Activated T-helper 2 cell treated with anti-CD3 and anti-CD28 coated beads, Interferon-gamma antibody, Interleukin-2, Interleukin-4, amounts not matched to agents 10 μg/mL and 5 μg/mL and 100 μg/mL, durations not matched to agents 14 hours and 24 hours and 36 hours (primary cell): ENCODE measurements around the gene YPEL4. TPM values are rescaled to one million over a fixed set of nuclear protein-coding genes. Genes with fewer than 3 reads are reported as not detected.

Experiments used
- DNase-seq: peaks from one replicate; pipeline ENCODE4 v3.0.0; 2021; ENCODE audit warnings: low spot score
- H3K27ac Mint-ChIP-seq: one replicate; pipeline ENCODE4 v1.8.0; 2021; ENCODE audit warnings: mixed read lengths
- H3K27me3 Mint-ChIP-seq: one replicate; pipeline ENCODE4 v1.8.0; 2021; ENCODE audit warnings: low read depth, mixed read lengths
- H3K36me3 Mint-ChIP-seq: one replicate; pipeline ENCODE4 v1.8.0; 2021; ENCODE audit warnings: low read depth, mixed read lengths
- H3K4me1 Mint-ChIP-seq: one replicate; pipeline ENCODE4 v1.8.0; 2021; ENCODE audit warnings: low read depth, mixed read lengths
- H3K4me3 Mint-ChIP-seq: one replicate; pipeline ENCODE4 v1.8.0; 2021; ENCODE audit warnings: low read depth, mild to moderate bottlenecking, moderate library complexity, mixed read lengths
- H3K9me3 Mint-ChIP-seq: one replicate; pipeline ENCODE4 v1.8.0; 2021; ENCODE audit warnings: mixed read lengths
- intact Hi-C: fragments of 100-400 bp; cut with micrococcal nuclease; formaldehyde crosslinking; loops from one replicate; pipeline ENCODE4 v1.15.1; 2023
- total RNA-seq: library from RNA; stranded (reverse); gene quantifications from 2 replicates; pipeline ENCODE4 v1.2.3, GENCODE V29; 2022

Gene YPEL4
- total RNA-seq, 1 donor from 2014 or later = 0.64 TPM

DNA sequence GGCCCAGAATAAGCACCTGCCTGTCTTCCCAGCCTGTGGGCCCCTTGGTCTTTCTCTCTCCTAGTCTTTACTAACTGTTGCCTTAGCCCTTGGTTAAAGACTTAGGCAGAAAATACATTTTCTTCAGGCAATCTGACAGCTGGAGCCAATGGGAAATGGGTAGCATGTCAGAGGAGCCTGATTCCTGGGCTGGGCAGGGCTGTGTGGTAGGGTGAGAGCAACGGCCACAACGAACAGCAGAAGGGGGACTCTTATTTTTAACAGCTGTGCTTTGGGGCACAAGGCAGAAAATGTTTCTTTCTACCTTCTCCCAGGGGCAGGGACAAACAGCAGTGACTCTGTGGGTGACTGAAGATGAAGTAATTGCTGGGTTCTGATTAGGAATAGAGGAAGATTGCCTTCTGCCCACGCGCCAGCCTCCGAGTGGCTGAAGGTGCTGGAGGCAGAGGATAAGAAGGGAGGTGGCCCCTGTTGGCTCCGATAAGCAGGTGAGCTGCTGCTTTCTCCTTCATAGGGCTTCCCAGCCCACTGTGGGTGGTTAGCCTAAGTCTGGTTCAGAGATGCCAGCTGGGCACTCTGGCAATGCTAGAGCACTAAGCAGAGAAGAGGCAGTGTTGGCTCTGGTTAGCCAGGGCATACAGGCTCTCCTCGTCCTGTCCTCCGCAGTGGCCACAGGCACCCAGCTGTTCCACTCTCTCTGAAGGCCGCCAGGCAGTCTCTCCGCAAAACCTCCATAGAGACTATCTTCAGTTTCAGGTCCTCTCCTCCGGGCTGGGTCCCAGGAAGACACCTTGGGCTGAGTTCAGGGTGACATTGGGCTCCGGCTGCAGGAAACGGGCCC, 1.5 kb downstream of the YPEL4 start:
- no peak for DNase-seq
- intact Hi-C loops = loop anchor here (5.0 to 10.0 kb wide), 2 partner anchors 223 to 311 kb away; partner anchors contain the start of genes P2RX3, SLC43A3 and SSRP1
- Mint-ChIP-seq H3K36me3 (no peaks in the 10 kb centered on the region), H3K27me3 (peaks cover 42% of the 10 kb centered on the region), H3K9me3 (no peaks in the 10 kb centered on the region), H3K27ac (no peak overlapping the region), H3K4me1 (peaks cover 53% of the 10 kb centered on the region), H3K4me3 (peak overlapping the region; percentile 75)

DNA sequence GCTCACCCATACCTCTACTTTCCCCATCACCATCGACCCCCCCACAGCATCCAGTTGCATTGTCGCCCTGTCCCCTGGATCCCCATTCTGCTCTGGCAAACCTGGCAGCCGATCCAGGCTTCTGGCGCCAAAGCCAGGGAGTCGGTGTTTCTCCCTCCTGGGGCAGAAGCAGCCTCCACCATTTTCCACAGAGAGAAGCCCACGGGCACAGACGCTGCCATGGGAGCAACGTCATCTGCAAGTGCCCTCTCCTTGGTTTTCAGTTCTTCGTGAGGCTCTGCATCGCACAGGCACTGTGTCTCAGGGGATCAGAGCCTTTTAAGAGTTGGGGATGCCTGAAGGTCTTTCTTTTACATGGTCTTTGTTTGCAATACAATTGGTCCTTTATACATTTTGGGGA, 2.3 kb downstream of the YPEL4 start:
- DNase-seq = no peak
- H3K4me3 Mint-ChIP-seq = no peak overlapping the region
- H3K27me3 Mint-ChIP-seq = peaks cover 46% of the 10 kb centered on the region
- intact Hi-C loops = loop anchor here (5.0 to 10.0 kb wide), 2 partner anchors 223 to 310 kb away; partner anchors contain the start of genes P2RX3, SLC43A3 and SSRP1
- no peaks in the 10 kb centered on the region for H3K36me3 Mint-ChIP-seq
- H3K27ac Mint-ChIP-seq = no peak overlapping the region
- H3K4me1 Mint-ChIP-seq = peaks cover 46% of the 10 kb centered on the region
- H3K9me3 Mint-ChIP-seq = no peaks in the 10 kb centered on the region

DNA sequence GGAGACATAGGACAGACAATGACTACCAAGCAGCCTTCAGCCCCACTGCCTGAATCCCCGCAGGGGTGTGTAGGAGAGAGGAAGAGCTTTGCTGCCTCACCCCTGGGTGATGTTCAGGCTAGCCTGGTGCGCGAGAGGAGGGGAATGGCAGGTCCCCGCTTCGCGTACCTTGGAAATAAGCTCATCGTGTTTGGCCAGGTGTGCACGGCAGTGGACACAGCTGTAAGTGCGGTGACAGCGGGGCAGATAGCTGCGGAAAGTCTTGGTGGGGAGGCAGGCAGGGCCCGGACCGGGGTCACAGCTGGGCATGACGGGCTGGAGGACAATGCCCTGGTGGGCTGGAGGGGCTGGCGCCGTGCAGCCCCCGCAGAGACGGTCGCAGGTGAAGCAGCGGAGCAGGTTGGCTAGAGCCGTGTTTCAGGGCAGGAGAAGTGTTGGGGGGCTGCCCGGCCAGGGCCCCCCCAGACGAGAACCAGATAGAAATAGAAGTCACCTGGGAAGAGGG, 2.9 kb downstream of the YPEL4 start:
- Mint-ChIP-seq H3K36me3 (no peaks in the 10 kb centered on the region), H3K27ac (no peak overlapping the region), H3K9me3 (no peaks in the 10 kb centered on the region), H3K4me1 (peaks cover 46% of the 10 kb centered on the region), H3K27me3 (peaks cover 46% of the 10 kb centered on the region), H3K4me3 (no peak overlapping the region)
- DNase-seq = no peak
- intact Hi-C loops = loop anchor here (5.0 to 10.0 kb wide), 2 partner anchors 222 to 310 kb away; partner anchors contain the start of genes P2RX3, SLC43A3 and SSRP1

DNA sequence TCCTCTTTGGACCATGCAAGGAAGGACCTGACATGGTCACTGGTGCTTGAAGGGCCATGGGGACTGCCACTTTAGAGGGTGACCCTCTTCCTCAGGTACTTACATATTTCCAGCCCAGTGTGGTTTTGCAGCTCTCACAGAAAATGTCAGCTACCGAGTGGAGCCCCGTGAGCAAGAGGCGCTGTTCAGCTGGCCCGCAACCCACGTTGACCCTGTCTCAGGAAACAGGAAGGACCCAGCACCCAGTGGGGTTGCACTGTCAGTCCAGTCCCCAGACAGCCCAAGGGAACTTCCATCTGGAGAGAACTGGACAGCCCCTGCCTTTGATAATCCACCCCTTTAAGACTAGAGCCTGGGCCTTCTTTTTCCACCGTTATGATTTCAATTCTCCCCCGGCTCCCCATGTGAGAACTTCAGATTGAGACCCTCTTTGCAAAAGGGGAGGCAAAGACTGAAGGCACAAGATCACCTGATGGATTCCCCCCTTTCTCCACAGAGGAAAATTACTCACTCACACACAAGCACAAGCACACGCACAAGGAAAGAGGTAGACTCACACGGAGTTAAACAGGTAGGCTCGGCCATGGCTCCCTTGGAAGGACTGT, 3.4 kb downstream of the YPEL4 start:
- Mint-ChIP-seq H3K36me3 (no peaks in the 10 kb centered on the region), H3K9me3 (no peaks in the 10 kb centered on the region), H3K27me3 (peaks cover 46% of the 10 kb centered on the region), H3K27ac (no peak overlapping the region), H3K4me3 (no peak overlapping the region), H3K4me1 (peaks cover 48% of the 10 kb centered on the region)
- DNase-seq = no peak
- intact Hi-C loops = loop anchor here (5.0 to 10.0 kb wide), 2 partner anchors 221 to 309 kb away; partner anchors contain the start of genes P2RX3, SLC43A3 and SSRP1

DNA sequence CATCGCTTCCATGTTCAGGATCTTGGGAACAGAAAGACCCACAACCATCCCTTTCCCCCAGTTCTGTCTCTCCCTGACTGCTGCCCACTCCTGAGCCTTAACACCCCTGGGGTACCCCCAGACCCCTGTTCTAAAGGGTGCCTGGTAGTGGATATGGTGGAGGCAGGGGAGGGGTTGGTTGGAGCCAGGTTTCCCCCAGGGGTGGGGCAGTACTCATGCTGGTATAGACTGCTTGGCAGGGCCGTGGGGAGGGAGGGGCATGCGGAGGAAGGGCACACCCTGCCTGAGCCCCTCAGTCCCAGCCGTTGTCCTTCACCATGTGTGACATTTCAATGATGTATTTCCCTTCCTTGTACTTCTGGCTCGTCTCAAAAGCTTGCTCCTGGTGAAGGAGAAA, 4.0 kb downstream of the YPEL4 start:
- Mint-ChIP-seq H3K4me1 (peaks cover 52% of the 10 kb centered on the region), H3K27ac (no peak overlapping the region), H3K4me3 (no peak overlapping the region), H3K27me3 (peaks cover 46% of the 10 kb centered on the region), H3K9me3 (no peaks in the 10 kb centered on the region), H3K36me3 (no peaks in the 10 kb centered on the region)
- no peak for DNase-seq
- intact Hi-C loops = loop anchor here (2.0 to 10.0 kb wide), 3 partner anchors 189 to 308 kb away; partner anchors contain the start of genes P2RX3, SLC43A3 and SSRP1

DNA sequence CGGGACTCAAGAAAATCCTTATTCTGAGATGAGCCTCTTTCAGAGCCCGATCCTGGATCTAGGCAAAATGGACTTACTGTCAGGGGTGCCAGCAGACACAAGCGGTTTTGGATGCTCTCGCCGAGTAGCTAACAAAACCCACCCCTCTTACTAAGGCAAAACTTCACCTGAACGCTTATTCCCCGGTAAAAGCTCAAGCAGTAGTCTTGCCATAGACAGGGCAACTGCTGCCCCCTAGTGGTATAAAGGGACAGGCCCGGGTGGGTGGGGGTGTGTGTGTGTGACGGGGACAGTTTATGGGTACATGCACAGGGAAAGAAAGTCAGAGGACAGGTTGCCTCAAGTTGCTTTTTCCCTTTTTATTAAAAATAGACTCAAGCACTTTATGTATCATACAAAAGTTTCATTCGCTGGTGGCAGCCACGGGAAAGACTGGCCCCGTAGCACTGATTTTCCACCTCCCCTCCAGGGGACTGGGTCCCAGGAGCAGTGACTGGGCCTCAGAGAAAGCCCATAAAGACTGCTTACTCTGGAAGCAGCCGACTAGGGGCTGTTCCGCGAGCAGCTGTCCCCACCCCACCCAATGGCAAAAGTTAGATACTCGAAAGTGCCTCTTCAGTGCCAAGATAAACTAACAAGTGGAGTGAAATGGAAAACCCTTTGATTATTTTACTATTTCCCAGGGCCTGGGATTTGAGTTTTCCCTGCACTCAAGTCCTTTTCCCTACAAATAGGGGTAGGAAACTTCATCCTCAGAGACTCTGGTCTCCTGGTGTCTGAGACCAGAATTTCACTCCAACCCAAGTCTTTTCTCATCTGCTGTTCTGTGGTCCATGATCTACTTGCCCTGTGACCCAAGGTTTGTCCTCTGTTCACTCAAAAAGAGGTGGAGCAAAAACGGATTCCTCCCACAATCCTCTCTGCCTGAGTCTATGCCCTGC, 4.7 kb downstream of the YPEL4 start:
- peak; percentile 75 for DNase-seq
- H3K27me3 Mint-ChIP-seq = peaks cover 46% of the 10 kb centered on the region
- no peak overlapping the region for H3K4me3 Mint-ChIP-seq
- no peak overlapping the region for H3K27ac Mint-ChIP-seq
- peaks cover 48% of the 10 kb centered on the region for H3K4me1 Mint-ChIP-seq
- intact Hi-C loops = loop anchor here (2.0 to 10.0 kb wide), 3 partner anchors 188 to 308 kb away; partner anchors contain the start of genes P2RX3, SLC43A3 and SSRP1
- H3K9me3 Mint-ChIP-seq = no peaks in the 10 kb centered on the region
- no peaks in the 10 kb centered on the region for H3K36me3 Mint-ChIP-seq

DNA sequence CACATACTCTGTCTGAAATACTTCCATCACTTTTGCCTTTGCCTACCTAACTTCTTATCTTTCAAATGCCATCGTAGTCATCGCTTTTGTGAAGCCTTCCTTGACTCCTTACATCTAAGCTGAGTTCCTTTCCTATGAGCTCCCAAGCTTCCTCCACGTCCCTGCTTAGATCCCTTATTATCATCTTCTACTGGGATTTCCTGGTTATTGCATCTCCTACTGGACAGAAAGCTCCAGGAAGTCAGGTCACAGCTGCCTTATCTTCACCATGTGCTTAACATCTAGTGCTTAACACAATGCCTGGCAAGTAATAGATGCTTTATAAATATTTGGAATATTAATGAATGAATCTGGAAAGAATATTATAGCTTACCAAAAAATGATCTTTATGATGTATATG, 5.9 kb downstream of the YPEL4 start:
- H3K4me3 Mint-ChIP-seq = no peak overlapping the region
- DNase-seq = no peak
- no peaks in the 10 kb centered on the region for H3K36me3 Mint-ChIP-seq
- peaks cover 43% of the 10 kb centered on the region for H3K4me1 Mint-ChIP-seq
- peaks cover 46% of the 10 kb centered on the region for H3K27me3 Mint-ChIP-seq
- intact Hi-C loops = loop anchor here (2.0 to 10.0 kb wide), 2 partner anchors 187 to 219 kb away; partner anchors contain the start of gene SLC43A3
- H3K27ac Mint-ChIP-seq = no peak overlapping the region
- H3K9me3 Mint-ChIP-seq = no peaks in the 10 kb centered on the region

DNA sequence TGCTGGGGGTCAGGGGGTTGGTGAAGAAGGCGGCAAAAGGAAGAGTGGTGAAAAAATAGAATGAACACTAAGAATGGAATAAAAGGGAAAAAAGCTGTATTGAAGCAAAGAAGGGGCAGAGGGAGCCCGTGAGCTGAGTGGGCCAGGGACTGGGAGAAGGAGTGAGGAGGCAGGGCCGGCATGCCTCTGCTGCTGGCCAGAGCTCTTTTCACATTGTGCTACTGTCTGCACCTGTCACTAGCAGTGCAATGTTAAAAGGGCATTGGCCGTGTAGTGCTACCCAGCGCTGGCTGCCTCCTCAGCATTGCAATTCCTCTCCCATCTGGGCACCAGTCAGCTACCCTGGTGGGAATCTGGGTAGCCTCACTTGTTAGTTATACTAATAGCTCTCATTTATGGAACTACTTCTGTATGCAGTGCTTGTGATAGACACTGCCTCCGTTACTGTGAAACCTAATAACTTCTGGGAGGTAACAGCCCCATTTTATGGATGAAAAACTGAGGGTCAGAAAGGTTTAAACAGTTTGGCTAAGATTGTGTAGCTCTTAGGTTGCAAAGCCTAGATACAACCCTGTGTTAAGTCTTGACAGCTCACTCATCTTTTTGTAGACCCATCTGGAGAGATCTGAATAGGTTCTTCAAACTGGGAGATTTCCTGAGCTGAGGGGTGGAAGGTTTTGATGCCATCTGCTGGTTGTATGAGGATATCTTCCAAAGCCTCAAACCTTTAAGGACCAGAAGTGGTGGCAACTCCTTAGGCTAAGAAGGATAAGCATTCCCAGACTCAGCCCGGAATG, 8.5 kb downstream of the YPEL4 start:
- DNase-seq = no peak
- Mint-ChIP-seq H3K36me3 (no peaks in the 10 kb centered on the region), H3K27ac (no peak overlapping the region), H3K9me3 (no peaks in the 10 kb centered on the region), H3K4me1 (peaks cover 31% of the 10 kb centered on the region), H3K27me3 (peaks cover 28% of the 10 kb centered on the region), H3K4me3 (no peak overlapping the region)
- intact Hi-C loops = loop anchor here (1.0 to 10.0 kb wide), 3 partner anchors 73 to 296 kb away; partner anchors contain the start of gene SLC43A3

DNA sequence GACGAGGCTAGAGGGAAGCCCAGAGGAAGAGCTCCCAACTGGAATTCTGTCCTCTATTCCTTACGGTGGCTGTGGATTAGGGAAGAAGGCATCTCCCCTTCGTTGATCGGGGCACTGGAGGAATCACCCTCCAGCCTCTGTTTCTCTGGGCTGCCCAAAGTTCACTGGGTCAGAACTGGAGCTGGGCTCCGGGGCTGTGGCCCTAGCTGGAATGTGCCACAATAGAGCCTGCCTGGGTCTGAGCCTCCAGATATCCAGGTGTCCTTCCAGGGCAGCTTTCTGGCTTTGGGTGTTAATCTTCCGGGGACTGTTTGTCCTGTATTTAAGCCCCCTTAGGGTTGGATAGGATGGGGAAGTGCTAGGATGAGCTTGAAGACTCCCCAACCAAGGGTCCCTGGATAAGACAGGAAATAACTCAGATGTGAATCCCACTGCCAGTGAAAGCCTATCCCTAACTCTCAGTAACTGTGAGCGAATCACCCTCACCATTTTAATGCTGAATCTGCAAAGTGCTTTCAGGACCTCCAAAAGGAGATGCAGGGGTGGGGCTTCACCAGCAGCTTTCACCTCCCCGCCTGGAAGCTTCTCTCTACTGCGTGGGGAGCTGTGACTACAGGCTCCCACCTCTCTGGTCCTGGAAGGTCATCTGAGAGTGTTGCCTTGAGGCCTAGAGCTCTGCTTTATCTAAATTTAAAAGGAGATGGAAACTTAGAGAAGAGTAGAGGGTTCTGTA, 9.5 kb downstream of the YPEL4 start:
- Mint-ChIP-seq H3K4me3 (peak overlapping the region; percentile 92), H3K9me3 (no peaks in the 10 kb centered on the region), H3K4me1 (peaks cover 27% of the 10 kb centered on the region), H3K27ac (no peak overlapping the region), H3K36me3 (no peaks in the 10 kb centered on the region), H3K27me3 (peaks cover 24% of the 10 kb centered on the region)
- no peak for DNase-seq
- intact Hi-C loops = loop anchor here (2.0 to 10.0 kb wide), 2 partner anchors 215 to 295 kb away; partner anchors contain the start of gene SLC43A3

DNA sequence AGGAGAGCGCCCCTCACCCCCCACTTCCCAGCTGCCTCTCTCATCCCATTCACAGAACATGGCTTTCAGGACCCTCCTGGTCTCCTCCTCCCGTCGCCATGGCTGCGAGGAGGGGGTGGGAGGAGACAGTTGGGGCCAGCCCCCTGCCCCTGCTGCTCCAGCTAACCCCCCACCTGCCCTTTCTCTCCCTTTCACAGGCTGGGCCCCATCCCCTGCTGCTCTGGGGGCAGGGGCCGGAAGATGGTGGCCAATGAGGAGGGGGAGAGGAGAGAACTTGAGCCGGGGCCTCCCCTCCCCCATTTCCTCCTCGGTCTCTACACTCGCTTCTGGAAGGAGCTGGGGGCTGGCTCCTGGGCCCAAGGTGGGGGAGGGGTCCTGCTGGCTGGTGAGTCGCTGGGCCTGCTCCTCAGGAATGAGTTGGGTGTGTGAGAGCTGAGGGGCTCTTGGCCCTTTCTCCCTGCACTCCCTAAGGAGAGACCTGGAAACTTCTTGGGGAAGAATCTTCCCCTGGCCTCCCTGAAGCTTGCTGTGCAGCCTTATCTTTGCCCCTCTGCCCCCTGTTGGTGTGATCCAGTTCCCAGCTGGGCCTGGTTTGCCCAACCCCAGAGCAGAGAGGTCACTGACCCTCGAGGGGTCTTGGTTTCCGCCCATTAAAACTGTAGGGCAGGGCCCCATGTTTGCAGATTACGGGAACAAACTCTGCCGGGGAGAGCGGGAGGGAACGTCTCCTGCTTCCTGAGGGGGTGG, 10.2 kb downstream of the YPEL4 start:
- peaks cover 25% of the 10 kb centered on the region for H3K4me1 Mint-ChIP-seq
- no peak for DNase-seq
- H3K4me3 Mint-ChIP-seq = peak overlapping the region; percentile 92
- H3K27me3 Mint-ChIP-seq = peaks cover 26% of the 10 kb centered on the region
- peak overlapping the region; percentile 45 for H3K27ac Mint-ChIP-seq
- no peaks in the 10 kb centered on the region for H3K9me3 Mint-ChIP-seq
- intact Hi-C loops = loop anchor here (2.0 to 10.0 kb wide), 2 partner anchors 215 to 295 kb away; partner anchors contain the start of gene SLC43A3
- no peaks in the 10 kb centered on the region for H3K36me3 Mint-ChIP-seq
